NCI-H2107 treated with DMSO at 0.1 percent for 48 hours (cell line): Measurements from ENCODE around the gene CPM.
"Not testable (repeated sequence)": the region's sequence is repeated elsewhere in the genome, so short reads cannot be mapped to it uniquely, and the experiment has no call there.

Source experiments
- DNase-seq: peaks from one replicate; lab custom pipeline; 2025; ENCODE audit not compliant: unreplicated experiment; lab: John Stamatoyannopoulos, UW

CPM gene

GRCh38 chr12:68809190-68810026, 123.6 kb downstream of the CPM start:
- no peak for DNase-seq

- DNase-seq = peak; percentile 85
These were observed 124.4 kb downstream of the CPM start for GRCh38 chr12:68808388-68809189.

GRCh38 chr12:68807576-68808387, 125.2 kb downstream of the CPM start, which contains the start of gene MDM2:
TSS of gene MDM2 (plus strand) at chr12:68808177. CDS start at chr12:68808478, 301 bp downstream.
- peak; percentile 95 for DNase-seq

- DNase-seq = not testable (repeated sequence)
These were observed 125.7 kb downstream of the CPM start for GRCh38 chr12:68807274-68807575.

- no peak for DNase-seq
These were observed 126.3 kb downstream of the CPM start for GRCh38 chr12:68806488-68807237.

GRCh38 chr12:68805592-68806120, 127.3 kb downstream of the CPM start:
- no peak for DNase-seq

- DNase-seq = no peak
These were observed 128.0 kb downstream of the CPM start for GRCh38 chr12:68804657-68805591.

GRCh38 chr12:68803948-68804656, 128.9 kb downstream of the CPM start:
- DNase-seq = no peak

- DNase-seq = not testable (repeated sequence)
These were observed 129.9 kb downstream of the CPM start for GRCh38 chr12:68802911-68803651.

GRCh38 chr12:68802372-68802745, 130.6 kb downstream of the CPM start:
- not testable (repeated sequence) for DNase-seq
